Measurements from ENCODE around the gene MAP4.

MAP4 gene

DNA sequence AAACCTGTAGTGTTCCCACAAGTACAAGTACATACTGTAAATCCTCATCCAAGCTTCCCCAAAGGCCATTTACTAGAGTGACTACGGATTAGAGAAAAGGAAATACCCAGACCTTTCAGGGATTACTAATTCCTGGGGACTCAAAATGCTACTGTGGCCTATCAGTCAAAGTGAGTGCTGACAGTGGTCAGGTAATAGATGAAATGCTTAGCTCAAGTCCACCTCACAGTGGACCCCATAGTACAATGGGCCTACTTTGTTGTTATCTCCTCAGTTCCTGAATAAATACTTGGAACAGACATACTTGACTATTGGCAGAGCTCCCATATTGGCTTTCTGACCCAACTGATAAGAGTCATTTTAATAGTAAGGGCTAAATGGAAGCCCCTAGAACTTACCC is 61.6 kb downstream of the MAP4 start:
- no peak overlapping the region for H3K9ac ChIP-seq (ENCODE audit: low read length)
- H3K4me1 ChIP-seq (ENCODE audit: control insufficient read depth, low read depth, low read length), result no peaks in the 10 kb centered on the region
- H3K27me3 ChIP-seq (ENCODE audit: control insufficient read depth, insufficient read depth, low read length), result no peaks in the 10 kb centered on the region
- H3K9me3 ChIP-seq (ENCODE audit: control insufficient read depth, low read depth, low read length), result no peaks in the 10 kb centered on the region
- no peak overlapping the region for H3K4me3 ChIP-seq (ENCODE audit: low read length)
- no peaks in the 10 kb centered on the region for H3K36me3 ChIP-seq (ENCODE audit: control insufficient read depth, low read depth, low read length)
- H3K27ac ChIP-seq (ENCODE audit: low read length), result no peak overlapping the region

DNA sequence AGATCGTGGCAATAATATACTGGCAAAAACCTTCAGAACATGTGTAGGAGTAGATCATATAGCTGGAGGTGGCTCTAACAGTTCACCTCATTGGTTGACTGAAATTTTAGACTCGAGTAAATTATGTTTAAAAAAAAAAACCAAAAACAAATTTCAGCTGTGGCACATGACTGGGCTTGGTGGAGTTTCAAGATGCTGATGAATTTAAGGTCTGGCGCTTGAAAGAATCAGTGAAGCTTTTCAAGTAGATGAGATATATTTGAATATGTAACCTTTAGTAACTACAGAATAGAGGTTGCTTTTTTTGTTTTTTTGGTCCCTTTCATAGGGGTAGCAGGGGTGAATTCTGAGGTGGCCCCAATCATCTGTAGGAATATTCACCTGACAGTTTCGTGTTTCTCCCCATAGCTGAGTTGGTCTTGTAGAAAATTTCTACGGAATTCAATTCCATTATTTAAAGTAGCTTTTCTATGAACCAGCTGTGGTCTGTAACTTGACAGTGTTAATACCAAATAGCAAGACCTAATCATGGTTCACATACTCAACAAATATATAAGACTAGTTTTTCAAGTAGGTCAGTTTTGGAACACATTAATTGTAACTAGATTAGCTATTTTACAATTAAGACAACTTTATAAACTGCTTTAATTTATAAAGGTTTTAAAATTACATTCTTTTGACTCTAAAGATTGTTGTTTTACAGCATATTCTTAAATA is 65.6 kb downstream of the MAP4 start:
- Histone ChIP-seq H3K4me1 (ENCODE audit: control insufficient read depth, low read depth, low read length) (no peaks in the 10 kb centered on the region), H3K9ac (ENCODE audit: low read length) (no peak overlapping the region), H3K4me3 (ENCODE audit: low read length) (no peak overlapping the region), H3K27me3 (ENCODE audit: control insufficient read depth, insufficient read depth, low read length) (no peaks in the 10 kb centered on the region), H3K27ac (ENCODE audit: low read length) (no peak overlapping the region), H3K36me3 (ENCODE audit: control insufficient read depth, low read depth, low read length) (no peaks in the 10 kb centered on the region), H3K9me3 (ENCODE audit: control insufficient read depth, low read depth, low read length) (no peaks in the 10 kb centered on the region)

DNA sequence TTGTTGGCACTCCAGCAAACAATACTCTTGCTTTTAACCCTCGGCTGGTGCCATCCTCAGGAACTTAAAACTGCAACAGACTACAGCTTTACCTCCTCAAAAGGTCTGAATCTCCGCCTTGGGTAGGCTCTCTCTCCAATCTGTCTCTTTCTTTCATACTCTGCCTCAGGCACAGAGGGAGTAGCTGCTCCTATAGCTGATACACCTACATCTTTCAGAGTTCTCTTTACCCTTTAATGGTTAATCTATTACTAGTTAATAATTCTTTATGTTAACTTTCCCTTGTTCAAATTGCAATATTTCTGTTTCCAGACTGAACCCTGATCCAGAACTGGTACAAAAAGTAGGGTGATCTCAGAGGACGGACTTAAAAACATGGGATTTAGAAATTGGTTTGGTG is 66.2 kb downstream of the MAP4 start:
- Histone ChIP-seq H3K4me1 (ENCODE audit: control insufficient read depth, low read depth, low read length) (no peaks in the 10 kb centered on the region), H3K27me3 (ENCODE audit: control insufficient read depth, insufficient read depth, low read length) (no peaks in the 10 kb centered on the region), H3K4me3 (ENCODE audit: low read length) (no peak overlapping the region), H3K27ac (ENCODE audit: low read length) (no peak overlapping the region), H3K9me3 (ENCODE audit: control insufficient read depth, low read depth, low read length) (no peaks in the 10 kb centered on the region), H3K9ac (ENCODE audit: low read length) (no peak overlapping the region), H3K36me3 (ENCODE audit: control insufficient read depth, low read depth, low read length) (no peaks in the 10 kb centered on the region)

- H3K4me3 ChIP-seq (ENCODE audit: low read length), result no peak overlapping the region
- no peaks in the 10 kb centered on the region for H3K4me1 ChIP-seq (ENCODE audit: control insufficient read depth, low read depth, low read length)
- H3K27me3 ChIP-seq (ENCODE audit: control insufficient read depth, insufficient read depth, low read length), result no peaks in the 10 kb centered on the region
- H3K36me3 ChIP-seq (ENCODE audit: control insufficient read depth, low read depth, low read length), result no peaks in the 10 kb centered on the region
- no peak overlapping the region for H3K27ac ChIP-seq (ENCODE audit: low read length)
- no peak overlapping the region for H3K9ac ChIP-seq (ENCODE audit: low read length)
- H3K9me3 ChIP-seq (ENCODE audit: control insufficient read depth, low read depth, low read length), result no peaks in the 10 kb centered on the region
These were observed 76.0 kb downstream of the MAP4 start for GRCh38 chr3:47940232-47940631.

DNA sequence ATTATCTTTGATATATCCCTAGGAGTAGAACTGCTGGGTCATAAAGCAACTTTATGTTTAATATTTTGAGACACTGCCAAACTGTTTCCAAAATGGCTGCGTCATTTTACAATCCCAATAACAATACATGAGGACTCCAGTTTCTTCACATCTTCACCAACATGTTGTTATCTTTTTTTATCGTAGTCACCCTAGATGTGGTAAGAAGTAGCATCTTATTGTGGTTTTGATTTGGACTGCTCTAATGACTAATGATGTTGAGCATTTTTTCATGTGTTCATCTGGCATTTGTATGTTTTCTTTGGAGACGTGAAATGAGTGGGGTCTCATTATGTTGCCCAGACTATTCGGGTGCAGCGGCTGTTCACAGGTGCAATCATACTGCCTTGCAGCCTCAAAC is 83.8 kb downstream of the MAP4 start:
- Histone ChIP-seq H3K9me3 (ENCODE audit: control insufficient read depth, low read depth, low read length) (no peaks in the 10 kb centered on the region), H3K27me3 (ENCODE audit: control insufficient read depth, insufficient read depth, low read length) (no peaks in the 10 kb centered on the region), H3K9ac (ENCODE audit: low read length) (no peak overlapping the region), H3K27ac (ENCODE audit: low read length) (no peak overlapping the region), H3K36me3 (ENCODE audit: control insufficient read depth, low read depth, low read length) (peaks cover 8% of the 10 kb centered on the region), H3K4me3 (ENCODE audit: low read length) (no peak overlapping the region), H3K4me1 (ENCODE audit: control insufficient read depth, low read depth, low read length) (no peaks in the 10 kb centered on the region)

DNA sequence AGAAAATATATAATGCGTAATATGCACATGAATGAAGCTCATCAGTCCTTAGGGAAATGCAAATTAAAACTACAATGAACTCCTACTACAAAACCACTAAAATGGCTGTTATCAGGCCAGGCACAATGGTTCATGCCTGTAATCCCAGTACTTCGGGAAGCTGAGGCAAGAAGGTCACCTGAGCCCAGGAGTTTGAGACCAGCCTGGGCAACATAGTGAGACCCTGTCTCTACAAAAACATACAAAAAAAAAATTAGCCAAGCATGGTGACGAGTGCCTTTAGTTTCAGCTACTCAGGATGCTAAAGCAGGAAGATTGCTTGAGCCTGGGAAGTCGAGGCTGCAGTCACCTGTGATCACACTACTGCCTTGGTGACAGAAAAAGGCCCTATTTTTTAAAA is 85.2 kb downstream of the MAP4 start:
- no peak overlapping the region for H3K27ac ChIP-seq (ENCODE audit: low read length)
- H3K4me3 ChIP-seq (ENCODE audit: low read length), result no peak overlapping the region
- peaks cover 11% of the 10 kb centered on the region for H3K36me3 ChIP-seq (ENCODE audit: control insufficient read depth, low read depth, low read length)
- H3K9me3 ChIP-seq (ENCODE audit: control insufficient read depth, low read depth, low read length), result no peaks in the 10 kb centered on the region
- H3K9ac ChIP-seq (ENCODE audit: low read length), result no peak overlapping the region
- no peaks in the 10 kb centered on the region for H3K4me1 ChIP-seq (ENCODE audit: control insufficient read depth, low read depth, low read length)
- no peaks in the 10 kb centered on the region for H3K27me3 ChIP-seq (ENCODE audit: control insufficient read depth, insufficient read depth, low read length)

GRCh38 chr3:47916696-47917095 is 99.5 kb downstream of the MAP4 start:
- no peak overlapping the region for H3K9ac ChIP-seq (ENCODE audit: low read length)
- H3K27me3 ChIP-seq (ENCODE audit: control insufficient read depth, insufficient read depth, low read length), result no peaks in the 10 kb centered on the region
- peaks cover 51% of the 10 kb centered on the region for H3K36me3 ChIP-seq (ENCODE audit: control insufficient read depth, low read depth, low read length)

GRCh38 chr3:47916201-47916600 is 100.0 kb downstream of the MAP4 start:
- H3K27me3 ChIP-seq (ENCODE audit: control insufficient read depth, insufficient read depth, low read length), result no peaks in the 10 kb centered on the region
- H3K9ac ChIP-seq (ENCODE audit: low read length), result no peak overlapping the region
- no peak overlapping the region for H3K4me3 ChIP-seq (ENCODE audit: low read length)
- H3K27ac ChIP-seq (ENCODE audit: low read length), result no peak overlapping the region
- no peaks in the 10 kb centered on the region for H3K9me3 ChIP-seq (ENCODE audit: control insufficient read depth, low read depth, low read length)
- H3K4me1 ChIP-seq (ENCODE audit: control insufficient read depth, low read depth, low read length), result no peaks in the 10 kb centered on the region
- peaks cover 49% of the 10 kb centered on the region for H3K36me3 ChIP-seq (ENCODE audit: control insufficient read depth, low read depth, low read length)

More at GRCh38 chr3:47916696-47917095, 99.5 kb downstream of the MAP4 start:
- Histone ChIP-seq H3K9me3 (ENCODE audit: control insufficient read depth, low read depth, low read length) (no peaks in the 10 kb centered on the region), H3K4me3 (ENCODE audit: low read length) (no peak overlapping the region), H3K4me1 (ENCODE audit: control insufficient read depth, low read depth, low read length) (no peaks in the 10 kb centered on the region), H3K27ac (ENCODE audit: low read length) (no peak overlapping the region)

DNA sequence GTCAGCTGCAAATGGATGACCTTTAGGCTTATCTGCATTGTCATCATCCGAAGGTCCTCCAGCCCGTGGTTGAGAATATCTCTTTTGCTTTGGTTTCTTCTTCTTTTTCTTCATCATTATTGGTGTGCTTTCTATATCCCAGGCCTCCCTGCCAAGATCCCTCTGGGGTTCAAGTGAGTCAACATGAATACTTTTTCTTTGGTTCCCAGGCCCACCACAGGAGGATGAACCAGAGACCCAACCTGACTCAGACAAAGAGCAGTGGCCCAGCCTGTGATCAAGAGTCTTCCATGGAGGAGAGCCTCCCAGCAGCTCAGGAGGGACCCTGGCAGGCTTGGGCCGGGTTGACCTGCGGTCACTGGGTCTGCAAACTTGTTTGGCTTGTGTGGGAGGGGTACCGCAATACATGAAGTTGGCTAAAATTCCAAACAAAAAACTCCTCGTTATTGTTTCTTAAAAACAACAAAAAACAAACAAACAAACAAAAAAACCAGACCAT is 104.2 kb downstream of the MAP4 start:
- Histone ChIP-seq H3K27ac (ENCODE audit: low read length) (no peak overlapping the region), H3K4me1 (ENCODE audit: control insufficient read depth, low read depth, low read length) (no peaks in the 10 kb centered on the region), H3K36me3 (ENCODE audit: control insufficient read depth, low read depth, low read length) (peaks cover 37% of the 10 kb centered on the region), H3K9me3 (ENCODE audit: control insufficient read depth, low read depth, low read length) (no peaks in the 10 kb centered on the region), H3K9ac (ENCODE audit: low read length) (no peak overlapping the region), H3K4me3 (ENCODE audit: low read length) (no peak overlapping the region), H3K27me3 (ENCODE audit: control insufficient read depth, insufficient read depth, low read length) (no peaks in the 10 kb centered on the region)

- peaks cover 26% of the 10 kb centered on the region for H3K36me3 ChIP-seq (ENCODE audit: control insufficient read depth, low read depth, low read length)
These were observed 105.3 kb downstream of the MAP4 start for GRCh38 chr3:47910777-47911440.

DNA sequence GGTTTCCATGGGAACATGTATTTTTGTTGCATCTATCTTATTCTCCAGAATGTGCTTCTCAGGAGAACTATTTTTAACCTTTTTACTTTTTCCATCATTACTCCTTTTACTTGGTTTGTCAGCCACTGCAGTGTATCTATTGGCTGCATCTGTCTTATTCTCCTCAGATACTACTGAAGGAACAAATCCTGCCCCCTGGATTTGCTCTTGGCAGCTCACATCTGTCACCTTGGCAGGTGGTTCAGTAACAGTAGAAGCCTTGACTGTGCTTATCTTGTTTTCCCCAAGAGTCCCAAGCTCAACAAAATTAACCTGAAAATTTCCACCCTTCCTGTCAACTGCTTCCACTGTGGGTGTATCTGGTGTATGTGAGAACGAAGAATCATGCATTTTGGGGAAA is 106.0 kb downstream of the MAP4 start:
- no peaks in the 10 kb centered on the region for H3K9me3 ChIP-seq (ENCODE audit: control insufficient read depth, low read depth, low read length)
- H3K27me3 ChIP-seq (ENCODE audit: control insufficient read depth, insufficient read depth, low read length), result no peaks in the 10 kb centered on the region
- no peak overlapping the region for H3K9ac ChIP-seq (ENCODE audit: low read length)
- H3K36me3 ChIP-seq (ENCODE audit: control insufficient read depth, low read depth, low read length), result peaks cover 20% of the 10 kb centered on the region
- H3K27ac ChIP-seq (ENCODE audit: low read length), result no peak overlapping the region
- no peaks in the 10 kb centered on the region for H3K4me1 ChIP-seq (ENCODE audit: control insufficient read depth, low read depth, low read length)
- H3K4me3 ChIP-seq (ENCODE audit: low read length), result no peak overlapping the region

More at GRCh38 chr3:47910777-47911440, 105.3 kb downstream of the MAP4 start:
- Histone ChIP-seq H3K9me3 (ENCODE audit: control insufficient read depth, low read depth, low read length) (no peaks in the 10 kb centered on the region), H3K4me3 (ENCODE audit: low read length) (no peak overlapping the region), H3K9ac (ENCODE audit: low read length) (no peak overlapping the region), H3K27ac (ENCODE audit: low read length) (no peak overlapping the region), H3K27me3 (ENCODE audit: control insufficient read depth, insufficient read depth, low read length) (no peaks in the 10 kb centered on the region), H3K4me1 (ENCODE audit: control insufficient read depth, low read depth, low read length) (no peaks in the 10 kb centered on the region)

DNA sequence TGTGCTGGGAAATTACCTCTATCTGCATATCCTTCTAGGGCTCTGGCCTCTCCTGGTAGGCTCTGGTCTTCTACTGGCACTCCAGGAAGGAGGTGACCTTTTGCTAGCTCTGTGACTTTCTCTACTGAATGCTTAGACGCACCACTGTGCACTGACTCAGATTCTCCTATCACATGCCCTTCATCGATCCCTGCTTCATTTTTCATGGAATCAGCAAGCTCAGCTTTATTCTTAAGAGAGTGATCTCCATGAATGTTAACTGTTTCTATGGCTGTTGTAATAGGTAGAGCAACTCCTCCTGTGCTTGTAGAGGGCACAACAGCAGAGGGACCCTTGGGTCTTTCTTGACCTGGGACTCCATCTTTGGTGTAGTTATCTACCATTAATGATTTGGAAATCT is 106.6 kb downstream of the MAP4 start:
- Histone ChIP-seq H3K9me3 (ENCODE audit: control insufficient read depth, low read depth, low read length) (no peaks in the 10 kb centered on the region), H3K4me3 (ENCODE audit: low read length) (no peak overlapping the region), H3K9ac (ENCODE audit: low read length) (no peak overlapping the region), H3K27me3 (ENCODE audit: control insufficient read depth, insufficient read depth, low read length) (no peaks in the 10 kb centered on the region), H3K27ac (ENCODE audit: low read length) (no peak overlapping the region), H3K4me1 (ENCODE audit: control insufficient read depth, low read depth, low read length) (no peaks in the 10 kb centered on the region), H3K36me3 (ENCODE audit: control insufficient read depth, low read depth, low read length) (peaks cover 17% of the 10 kb centered on the region)

Measured in iPS-18a (cell line).